ENCODE results near the gene ZDHHC1.

DNA sequence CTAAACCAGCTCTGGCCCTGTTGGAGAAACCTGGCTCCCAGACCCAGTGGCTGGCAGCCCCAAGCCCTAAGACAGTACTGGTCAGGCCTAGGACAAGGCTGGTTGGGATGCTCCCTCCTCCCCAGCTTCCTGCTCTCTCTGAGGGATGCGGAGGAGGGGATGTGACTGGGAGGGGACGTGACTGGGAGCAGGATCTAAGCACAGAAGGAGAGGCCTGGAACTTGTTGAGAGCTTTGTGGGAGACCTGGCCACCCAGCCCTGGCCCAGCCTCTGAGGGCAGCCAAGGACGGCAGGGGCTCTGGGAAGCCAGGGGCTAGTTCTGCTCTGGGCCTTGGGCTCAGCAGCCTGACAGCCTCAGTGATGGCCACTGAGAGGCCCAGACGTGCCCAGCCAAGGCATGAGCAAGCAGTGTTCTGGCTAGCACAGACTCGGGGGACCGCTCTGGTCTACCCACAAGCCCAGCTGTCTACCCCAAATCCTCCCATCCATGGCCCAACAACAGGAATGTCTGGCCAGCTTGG lies 41.9 kb upstream of the ZDHHC1 start:
- TF ChIP-seq POLR2AphosphoS5 (IDR thresholded peaks at IDR 0.05) (no peak), POLR2A (IDR thresholded peaks at IDR 0.05) (no peak), CTCF (IDR thresholded peaks at IDR 0.05) (no peak)
